GM12872 (cell line): ENCODE results near the gene ANKRA2.

Experiments used
- CTCF ChIP-seq: IDR thresholded peaks from 3 replicates; pipeline ENCODE4 v1.5.1; 2011; ENCODE audit warnings: low read depth, mild to moderate bottlenecking, low read length, moderate library complexity; ENCODE audit not compliant: insufficient read depth

ANKRA2 gene

GRCh38 chr5:73565139-73565968, at the start of gene ANKRA2, which contains the start of gene UTP15:
Gene ANKRA2, minus strand, starts transcription at chr5:73565639. Its CDS starts 2,758 bp downstream, at chr5:73562881.
Gene UTP15, plus strand, starts transcription at chr5:73565743. Its CDS starts 1,602 bp downstream, at chr5:73567345.
- TF ChIP-seq CTCF: no peak

- TF ChIP-seq CTCF: no peak
Observed at GRCh38 chr5:73615085-73615484, 49.6 kb upstream of the ANKRA2 start.

- TF ChIP-seq CTCF: no peak
Observed at GRCh38 chr5:73612799-73613198, 47.4 kb upstream of the ANKRA2 start.

GRCh38 chr5:73607228-73607627, 41.8 kb upstream of the ANKRA2 start:
- TF ChIP-seq CTCF: no peak

GRCh38 chr5:73606206-73606753, 40.8 kb upstream of the ANKRA2 start:
- no peak for TF ChIP-seq CTCF

GRCh38 chr5:73605223-73606087, 40.0 kb upstream of the ANKRA2 start:
- no peak for TF ChIP-seq CTCF

- TF ChIP-seq CTCF: no peak
Observed at GRCh38 chr5:73603998-73604397, 38.6 kb upstream of the ANKRA2 start.
